DOHH2 (cell line): ENCODE results near the gene LRSAM1.

Source experiments
- H3F3A ChIP-seq: fragments of 200-600 bp; sonication (generic), shearing (Covaris generic); 2 replicates; pipeline ENCODE4 v1.6.0; 2016; ENCODE audit warnings: antibody characterized with exemption, mild to moderate bottlenecking; ENCODE audit not compliant: control insufficient read depth, insufficient read depth
- H3K27ac ChIP-seq: fragments of 200-600 bp; sonication (generic); 2 replicates; pipeline ENCODE4 v1.5.1; 2014; ENCODE audit warnings: low read depth, mild to moderate bottlenecking, low read length, moderate library complexity
- H3K27me3 ChIP-seq: fragments of 200-600 bp; sonication (generic); 2 replicates; pipeline ENCODE4 v1.6.1; 2014; ENCODE audit warnings: mild to moderate bottlenecking, low read length, mixed read lengths; ENCODE audit not compliant: control insufficient read depth
- H3K36me3 ChIP-seq: fragments of 200-600 bp; sonication (generic); 2 replicates; pipeline ENCODE4 v1.6.1; 2014; ENCODE audit warnings: mild to moderate bottlenecking, low read length, moderate library complexity, mixed read lengths; ENCODE audit not compliant: control insufficient read depth
- H3K4me1 ChIP-seq: fragments of 200-600 bp; sonication (generic); 2 replicates; pipeline ENCODE4 v1.6.1; 2014; ENCODE audit warnings: mild to moderate bottlenecking, low read length, mixed read lengths; ENCODE audit not compliant: control insufficient read depth
- H3K4me2 ChIP-seq: fragments of 200-600 bp; sonication (generic); 2 replicates; pipeline ENCODE4 v1.6.0; 2014; ENCODE audit warnings: mild to moderate bottlenecking, low read length, moderate library complexity
- H3K4me3 ChIP-seq: fragments of 200-600 bp; sonication (generic); 2 replicates; pipeline ENCODE4 v1.5.1; 2014; ENCODE audit warnings: mild to moderate bottlenecking, low read length, mixed read lengths
- H3K79me2 ChIP-seq: fragments of 200-600 bp; sonication (generic); 2 replicates; pipeline ENCODE4 v1.6.1; 2014; ENCODE audit warnings: mild to moderate bottlenecking, low read length, mixed read lengths; ENCODE audit not compliant: control insufficient read depth
- H3K9me2 ChIP-seq: fragments of 200-600 bp; sonication (generic); replicated peaks from 2 replicates; pipeline ENCODE4 v1.6.1; 2014; ENCODE audit warnings: mild to moderate bottlenecking, low read length, mixed read lengths; ENCODE audit not compliant: control insufficient read depth
- H3K9me3 ChIP-seq: fragments of 200-600 bp; sonication (generic); 2 replicates; pipeline ENCODE4 v1.6.1; 2014; ENCODE audit warnings: antibody characterized with exemption, low read length, mixed read lengths; ENCODE audit not compliant: control insufficient read depth, insufficient read depth
- H4K20me1 ChIP-seq: fragments of 200-600 bp; sonication (generic); 2 replicates; pipeline ENCODE4 v1.6.0; 2014; ENCODE audit warnings: low read depth, mild to moderate bottlenecking, antibody characterized with exemption, low read length, moderate library complexity; ENCODE audit not compliant: control insufficient read depth, insufficient read depth
- CTCF ChIP-seq: fragments of 200-600 bp; sonication (generic); IDR thresholded peaks from one replicate; pipeline ENCODE4 v1.5.1; 2014; ENCODE audit warnings: antibody characterized with exemption, mild to moderate bottlenecking, low read depth, low read length; ENCODE audit not compliant: poor library complexity, severe bottlenecking
- EZH2phosphoT487 ChIP-seq: fragments of 200-600 bp; sonication (generic); IDR thresholded peaks from 2 replicates; pipeline ENCODE4 v1.6.1; 2017; ENCODE audit warnings: borderline replicate concordance, mild to moderate bottlenecking, antibody characterized with exemption, low read length, moderate library complexity, mixed read lengths

The LRSAM1 gene

GRCh38 chr9:127541176-127541575, 89.9 kb downstream of the LRSAM1 start:
- Histone ChIP-seq H3K27ac (no peak overlapping the region), H4K20me1 (no peaks in the 10 kb centered on the region), H3K79me2 (no peaks in the 10 kb centered on the region), H3K9me2 (no peaks in the 10 kb centered on the region), H3K27me3 (no peaks in the 10 kb centered on the region), H3F3A (no peaks in the 10 kb centered on the region), H3K4me2 (no peak overlapping the region), H3K4me3 (no peak overlapping the region), H3K36me3 (no peaks in the 10 kb centered on the region), H3K9me3 (no peaks in the 10 kb centered on the region), H3K4me1 (no peaks in the 10 kb centered on the region)
- no peak for TF ChIP-seq CTCF
- no peak for TF ChIP-seq EZH2phosphoT487

GRCh38 chr9:127541865-127542264, 90.6 kb downstream of the LRSAM1 start:
- H4K20me1 ChIP-seq = no peaks in the 10 kb centered on the region
- H3K4me1 ChIP-seq = no peaks in the 10 kb centered on the region

GRCh38 chr9:127543221-127543620, 91.9 kb downstream of the LRSAM1 start:
- TF ChIP-seq EZH2phosphoT487 = no peak
- TF ChIP-seq CTCF = no peak
- no peaks in the 10 kb centered on the region for H4K20me1 ChIP-seq
- no peak overlapping the region for H3K4me3 ChIP-seq
- H3K9me3 ChIP-seq = no peaks in the 10 kb centered on the region
- H3K4me1 ChIP-seq = no peaks in the 10 kb centered on the region
- no peaks in the 10 kb centered on the region for H3K36me3 ChIP-seq
- H3F3A ChIP-seq = no peaks in the 10 kb centered on the region
- no peak overlapping the region for H3K27ac ChIP-seq
- H3K27me3 ChIP-seq = no peaks in the 10 kb centered on the region
- H3K79me2 ChIP-seq = no peaks in the 10 kb centered on the region
- H3K9me2 ChIP-seq = no peaks in the 10 kb centered on the region
- H3K4me2 ChIP-seq = no peak overlapping the region

More at GRCh38 chr9:127541865-127542264, 90.6 kb downstream of the LRSAM1 start:
- H3K79me2 ChIP-seq = no peaks in the 10 kb centered on the region
- H3F3A ChIP-seq = no peaks in the 10 kb centered on the region
- H3K27ac ChIP-seq = no peak overlapping the region
- H3K4me2 ChIP-seq = no peak overlapping the region
- no peaks in the 10 kb centered on the region for H3K9me3 ChIP-seq
- no peaks in the 10 kb centered on the region for H3K9me2 ChIP-seq
- H3K36me3 ChIP-seq = no peaks in the 10 kb centered on the region
- TF ChIP-seq EZH2phosphoT487 (no peak), CTCF (no peak)
- H3K4me3 ChIP-seq = no peak overlapping the region
- H3K27me3 ChIP-seq = no peaks in the 10 kb centered on the region

- Histone ChIP-seq H3K27me3 (no peaks in the 10 kb centered on the region), H3K36me3 (no peaks in the 10 kb centered on the region), H3K9me2 (no peaks in the 10 kb centered on the region), H3K4me3 (no peak overlapping the region), H3K79me2 (no peaks in the 10 kb centered on the region), H4K20me1 (no peaks in the 10 kb centered on the region), H3F3A (no peaks in the 10 kb centered on the region), H3K4me1 (no peaks in the 10 kb centered on the region), H3K4me2 (no peak overlapping the region), H3K9me3 (no peaks in the 10 kb centered on the region), H3K27ac (no peak overlapping the region)
- TF ChIP-seq CTCF (no peak), EZH2phosphoT487 (no peak)
Measured at GRCh38 chr9:127543973-127544533, 92.7 kb downstream of the LRSAM1 start.
